Measurements from ENCODE around the gene PGM2. TPM values are rescaled to one million over a fixed set of nuclear protein-coding genes. Genes with fewer than 3 reads are reported as not detected.
"Not testable (repeated sequence)": the region's sequence is repeated elsewhere in the genome, so short reads cannot be mapped to it uniquely, and the experiment has no call there.

PGM2 gene
- 10 to 100 TPM; 42.2 to 67.0 TPM for total RNA-seq

DNA sequence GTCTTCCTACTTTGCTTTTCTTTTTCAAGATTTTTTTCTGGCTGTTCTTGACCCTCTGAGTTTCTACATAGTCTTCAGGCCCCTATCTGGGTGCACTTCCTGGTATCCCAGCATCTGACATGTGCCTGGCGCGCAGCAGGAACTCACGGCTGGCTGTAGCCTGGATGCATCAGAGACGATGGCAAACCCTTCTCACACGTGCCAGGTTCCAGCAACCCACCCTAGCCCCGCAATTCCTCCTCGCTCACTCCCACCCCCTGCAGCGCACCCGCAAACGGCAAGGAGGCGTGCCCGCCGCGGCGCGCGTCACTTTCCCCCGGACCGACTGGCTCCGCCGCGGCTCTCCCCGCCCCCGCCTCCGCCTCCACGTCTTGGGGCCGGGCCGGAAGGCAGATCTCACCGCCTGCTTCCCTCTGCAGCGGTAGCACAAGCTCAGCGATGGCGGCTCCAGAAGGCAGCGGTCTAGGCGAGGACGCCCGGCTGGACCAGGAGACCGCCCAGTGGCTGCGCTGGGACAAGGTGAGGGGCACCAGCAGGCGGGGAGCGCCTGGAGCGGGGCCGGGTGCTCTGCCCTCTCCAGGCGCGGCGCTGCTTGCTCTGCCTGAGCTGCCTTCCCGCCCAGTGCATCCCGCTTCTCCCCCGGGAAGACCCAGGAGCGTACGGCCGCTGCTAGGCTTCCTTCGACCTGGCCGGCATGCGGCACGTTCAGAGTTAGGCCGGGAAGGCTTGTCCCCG, at the start of gene PGM2:
Gene PGM2 (plus strand): TSS at position 392 of the 735 bp plus-strand sequence. CDS start 47 bp downstream, at position 439.
- peak within 1 kb of the TSS; percentile 95 for H3K27ac Mint-ChIP-seq
- peak; percentile 97 for ATAC-seq (replicated peaks)

DNA sequence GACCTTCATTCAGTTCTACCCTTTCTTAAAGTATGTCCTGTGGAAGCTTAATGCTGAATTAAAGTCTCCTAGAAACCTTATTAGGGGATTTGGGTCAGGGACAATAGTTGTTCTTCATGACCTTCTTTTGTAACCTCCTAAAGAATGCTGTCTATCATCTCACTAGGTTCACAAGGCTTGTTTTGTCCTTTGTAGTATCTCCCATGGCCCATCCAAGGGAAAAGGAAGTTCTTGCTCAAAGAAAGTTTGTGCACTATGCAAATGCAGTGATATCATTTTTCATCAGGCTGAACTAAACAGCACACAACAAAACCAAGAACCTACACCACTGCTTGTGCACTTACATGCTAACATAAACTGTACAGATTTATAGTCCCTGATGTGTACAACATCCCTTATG, 46.6 kb upstream of the PGM2 start:
- H3K36me3 Mint-ChIP-seq (ENCODE audit: low read depth) = no peaks in the 10 kb centered on the region
- no peak for ATAC-seq (replicated peaks)
- peaks cover 14% of the 10 kb centered on the region for H3K4me1 Mint-ChIP-seq
- H3K27ac Mint-ChIP-seq = peak overlapping the region; percentile 57
- no peaks in the 10 kb centered on the region for H3K27me3 Mint-ChIP-seq
- H3K4me3 Mint-ChIP-seq = peak overlapping the region; percentile 17
- peaks cover 7% of the 10 kb centered on the region for H3K9me3 Mint-ChIP-seq

More for the DNA sequence above, at the start of gene PGM2:
- H3K9me3 Mint-ChIP-seq = no peaks in the 10 kb centered on the region
- peaks cover 27% of the 10 kb centered on the region for H3K4me1 Mint-ChIP-seq
- peaks cover 36% of the 10 kb centered on the region for H3K36me3 Mint-ChIP-seq (ENCODE audit: low read depth)
- peak within 1 kb of the TSS; percentile 97 for H3K4me3 Mint-ChIP-seq
- no peaks in the 10 kb centered on the region for H3K27me3 Mint-ChIP-seq

DNA sequence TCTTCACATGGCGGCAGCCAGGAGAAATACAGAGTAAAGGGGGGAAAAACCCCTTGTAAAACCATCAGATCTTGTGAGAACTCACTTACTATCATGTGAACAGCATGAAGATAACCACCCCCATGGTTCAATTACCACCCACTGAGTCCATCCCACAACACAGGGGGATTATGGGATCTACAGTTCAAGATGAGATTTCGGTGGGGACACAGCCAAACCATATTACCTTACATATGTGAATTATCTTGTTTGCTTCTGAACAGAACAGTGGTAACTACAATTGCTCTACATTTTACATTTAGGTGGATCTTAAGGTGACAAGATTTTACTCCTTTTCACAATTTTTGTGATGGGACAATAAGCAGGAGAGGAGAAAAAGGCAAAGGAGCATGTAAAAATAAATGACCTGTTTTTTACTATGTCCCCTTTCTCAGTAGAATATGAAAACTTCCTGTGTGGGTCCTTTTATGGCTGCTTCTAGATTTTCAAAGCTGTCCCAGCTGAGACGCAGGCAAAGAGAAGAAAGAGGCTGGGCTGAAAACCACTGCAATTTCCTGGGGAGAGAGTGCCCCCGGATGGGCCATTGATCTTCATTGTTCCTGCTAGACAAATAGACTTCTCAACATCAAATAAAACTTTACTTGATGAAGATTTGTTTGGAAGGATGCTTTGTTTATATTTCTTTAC, 45.9 kb upstream of the PGM2 start:
- Mint-ChIP-seq H3K27me3 (no peaks in the 10 kb centered on the region), H3K36me3 (ENCODE audit: low read depth) (no peaks in the 10 kb centered on the region), H3K4me3 (peak overlapping the region; percentile 17), H3K27ac (peak overlapping the region; percentile 57), H3K9me3 (peaks cover 7% of the 10 kb centered on the region), H3K4me1 (peaks cover 14% of the 10 kb centered on the region)
- ATAC-seq (replicated peaks) = peak; percentile 50

DNA sequence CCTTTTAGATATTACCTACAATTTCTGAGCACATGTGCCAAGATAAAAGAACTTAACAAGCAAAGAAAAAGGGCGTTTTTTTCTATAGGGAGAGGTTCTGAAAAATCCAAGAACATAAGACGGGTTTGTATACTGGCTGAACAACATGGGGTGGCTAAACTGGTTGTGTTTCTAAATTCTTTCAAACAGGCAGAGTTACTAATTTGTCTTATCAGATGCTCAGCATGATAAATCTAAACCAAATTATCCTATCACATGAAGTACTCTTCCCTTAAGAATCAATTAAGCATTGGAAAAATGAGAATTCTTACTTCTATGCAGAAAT, 45.4 kb upstream of the PGM2 start:
- peak overlapping the region; percentile 17 for H3K4me3 Mint-ChIP-seq
- H3K9me3 Mint-ChIP-seq = peaks cover 7% of the 10 kb centered on the region
- H3K36me3 Mint-ChIP-seq (ENCODE audit: low read depth) = no peaks in the 10 kb centered on the region
- peak overlapping the region; percentile 57 for H3K27ac Mint-ChIP-seq
- no peak for ATAC-seq (replicated peaks)
- H3K4me1 Mint-ChIP-seq = peaks cover 14% of the 10 kb centered on the region
- H3K27me3 Mint-ChIP-seq = no peaks in the 10 kb centered on the region

DNA sequence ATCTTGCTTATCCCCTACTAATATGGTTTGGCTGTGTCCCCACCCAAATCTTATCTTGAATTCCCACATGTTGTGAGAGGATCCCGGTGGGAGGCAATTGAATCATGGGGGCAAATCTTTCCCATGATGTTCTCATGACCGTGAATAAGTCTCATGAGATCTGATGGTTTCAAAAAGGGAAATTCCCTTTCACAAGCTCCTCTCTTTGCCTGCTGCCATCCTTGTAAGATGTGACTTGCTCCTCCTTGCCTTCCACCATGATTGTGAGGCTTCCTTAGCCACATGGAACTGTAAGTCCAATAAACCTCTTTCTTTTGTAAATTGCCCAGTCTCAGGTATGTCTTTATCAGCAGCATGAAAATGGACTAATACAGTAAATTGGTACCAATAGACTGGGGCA, 40.2 kb upstream of the PGM2 start:
- H3K36me3 Mint-ChIP-seq (ENCODE audit: low read depth); H3K4me1 Mint-ChIP-seq; ATAC-seq (replicated peaks); H3K9me3 Mint-ChIP-seq; H3K27ac Mint-ChIP-seq; H3K4me3 Mint-ChIP-seq: not testable (repeated sequence)
- peaks cover 14% of the 10 kb centered on the region for H3K27me3 Mint-ChIP-seq

DNA sequence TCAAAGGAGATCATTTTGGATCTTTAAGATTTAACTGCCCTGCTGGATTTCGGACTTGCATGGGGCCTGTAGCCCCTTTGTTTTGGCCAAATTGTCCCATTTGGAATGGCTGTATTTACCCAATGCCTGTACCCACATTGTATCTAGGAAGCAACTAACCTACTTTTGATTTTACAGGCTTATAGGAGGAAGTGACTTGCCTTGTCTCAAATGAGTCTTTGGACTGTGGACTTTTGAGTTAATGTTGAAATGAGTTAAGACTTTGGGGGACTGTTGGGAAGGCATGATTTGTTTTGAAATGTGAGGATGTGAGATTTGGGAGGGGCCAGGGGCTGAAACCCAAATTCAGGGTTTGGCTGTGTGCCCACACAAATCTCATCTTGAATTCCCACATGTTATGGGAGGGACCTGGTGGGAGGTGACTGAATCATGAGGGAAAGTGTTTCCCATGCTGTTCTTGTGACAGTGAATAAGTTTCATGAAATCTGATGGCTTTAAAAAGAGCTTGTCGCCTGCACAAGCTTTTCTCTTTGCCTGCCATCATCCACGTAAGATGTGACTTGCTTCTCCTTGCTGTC, 38.5 kb upstream of the PGM2 start:
- H3K27ac Mint-ChIP-seq; H3K9me3 Mint-ChIP-seq; ATAC-seq (replicated peaks); H3K4me1 Mint-ChIP-seq; H3K36me3 Mint-ChIP-seq (ENCODE audit: low read depth); H3K4me3 Mint-ChIP-seq: not testable (repeated sequence)
- H3K27me3 Mint-ChIP-seq = peaks cover 14% of the 10 kb centered on the region

DNA sequence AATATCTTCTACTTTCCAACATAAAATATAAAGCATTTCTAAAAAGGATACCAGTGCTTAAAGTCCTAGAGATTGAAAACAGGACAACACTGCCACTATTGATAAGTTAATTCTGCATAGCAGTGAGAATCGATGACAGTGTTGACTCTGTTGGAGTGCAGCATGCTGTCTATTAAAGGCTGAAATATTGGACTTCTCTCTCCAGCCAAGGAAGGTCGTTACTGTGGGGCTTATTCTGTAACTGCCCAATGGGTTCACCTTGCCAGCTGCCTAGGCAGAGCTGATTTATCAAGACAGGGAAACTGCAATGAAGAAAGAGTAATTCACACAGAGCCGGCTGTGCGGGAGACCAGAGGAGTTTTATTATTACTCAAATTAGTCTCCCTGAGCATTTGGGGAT, 37.7 kb upstream of the PGM2 start:
- Mint-ChIP-seq H3K36me3 (ENCODE audit: low read depth) (no peaks in the 10 kb centered on the region), H3K27ac (no peak overlapping the region), H3K27me3 (peaks cover 14% of the 10 kb centered on the region), H3K4me1 (no peaks in the 10 kb centered on the region), H3K9me3 (peaks cover 5% of the 10 kb centered on the region), H3K4me3 (no peak overlapping the region)
- no peak for ATAC-seq (replicated peaks)

DNA sequence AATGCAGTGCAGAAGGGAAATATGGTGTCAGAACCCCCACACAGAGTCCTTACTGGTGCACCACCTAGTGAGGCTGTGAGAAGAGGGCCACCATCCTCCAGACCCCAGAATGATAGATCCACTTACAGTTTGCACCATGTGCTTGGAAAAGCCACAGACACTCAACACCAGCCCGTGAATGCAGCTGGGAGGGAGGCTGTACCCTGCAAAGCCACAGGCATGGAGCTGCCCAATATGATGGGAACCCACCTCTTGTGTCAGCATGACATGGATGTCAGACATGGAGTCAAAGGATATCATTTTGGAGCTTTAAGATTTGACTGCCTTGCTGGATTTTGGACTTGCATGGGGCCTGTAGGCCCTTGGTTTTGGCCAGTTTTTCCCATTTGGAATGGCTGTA, 34.2 kb upstream of the PGM2 start:
- H3K27me3 Mint-ChIP-seq = peaks cover 11% of the 10 kb centered on the region
- H3K36me3 Mint-ChIP-seq (ENCODE audit: low read depth) = no peaks in the 10 kb centered on the region
- H3K9me3 Mint-ChIP-seq = no peaks in the 10 kb centered on the region
- no peak overlapping the region for H3K4me3 Mint-ChIP-seq
- no peaks in the 10 kb centered on the region for H3K4me1 Mint-ChIP-seq
- H3K27ac Mint-ChIP-seq = no peak overlapping the region
- ATAC-seq (replicated peaks) = no peak

DNA sequence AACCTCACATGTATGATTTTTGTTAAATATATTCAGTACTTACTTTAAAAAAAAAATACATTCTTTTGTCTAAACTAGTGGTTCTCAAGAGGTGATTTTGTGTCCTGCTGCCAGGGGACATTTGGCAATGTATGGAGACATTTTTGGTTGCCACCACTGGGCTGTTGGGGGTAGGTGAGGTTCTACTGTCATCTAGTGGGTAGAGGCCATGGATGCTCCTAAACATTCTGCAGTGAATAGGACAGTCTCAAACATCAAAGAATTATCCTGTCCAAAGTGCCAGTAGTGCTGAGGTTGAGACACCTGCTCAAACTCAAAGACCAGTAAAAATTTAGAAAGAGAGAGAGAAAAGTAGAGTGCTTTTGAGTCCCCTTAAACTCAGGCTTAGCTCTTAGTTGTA, 32.9 kb upstream of the PGM2 start:
- Mint-ChIP-seq H3K9me3 (no peaks in the 10 kb centered on the region), H3K4me3 (no peak overlapping the region), H3K4me1 (no peaks in the 10 kb centered on the region), H3K27me3 (peaks cover 9% of the 10 kb centered on the region), H3K36me3 (ENCODE audit: low read depth) (no peaks in the 10 kb centered on the region), H3K27ac (no peak overlapping the region)
- ATAC-seq (replicated peaks) = no peak

DNA sequence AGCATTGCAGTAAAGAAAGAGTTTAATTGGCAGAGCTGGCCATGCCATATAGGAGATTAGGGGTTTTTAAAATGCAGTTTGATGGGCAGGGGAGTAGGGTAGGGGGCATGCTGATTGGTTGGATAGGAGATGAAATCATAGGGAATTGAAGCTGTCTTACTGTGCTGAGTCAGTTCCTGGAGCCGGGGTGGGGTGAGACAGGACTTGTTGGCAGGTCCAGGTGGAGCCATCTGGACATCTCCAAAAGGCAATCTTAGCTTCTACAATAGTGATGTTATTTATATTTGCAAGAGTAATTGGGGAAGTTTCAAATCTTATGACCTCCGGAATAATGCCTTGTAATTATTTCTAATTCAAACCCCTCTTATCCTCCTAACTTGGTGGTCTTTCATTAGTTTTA, 32.4 kb upstream of the PGM2 start:
- Mint-ChIP-seq H3K36me3 (ENCODE audit: low read depth) (no peaks in the 10 kb centered on the region), H3K27ac (no peak overlapping the region), H3K9me3 (no peaks in the 10 kb centered on the region), H3K4me3 (no peak overlapping the region), H3K27me3 (peaks cover 4% of the 10 kb centered on the region), H3K4me1 (no peaks in the 10 kb centered on the region)
- no peak for ATAC-seq (replicated peaks)

DNA sequence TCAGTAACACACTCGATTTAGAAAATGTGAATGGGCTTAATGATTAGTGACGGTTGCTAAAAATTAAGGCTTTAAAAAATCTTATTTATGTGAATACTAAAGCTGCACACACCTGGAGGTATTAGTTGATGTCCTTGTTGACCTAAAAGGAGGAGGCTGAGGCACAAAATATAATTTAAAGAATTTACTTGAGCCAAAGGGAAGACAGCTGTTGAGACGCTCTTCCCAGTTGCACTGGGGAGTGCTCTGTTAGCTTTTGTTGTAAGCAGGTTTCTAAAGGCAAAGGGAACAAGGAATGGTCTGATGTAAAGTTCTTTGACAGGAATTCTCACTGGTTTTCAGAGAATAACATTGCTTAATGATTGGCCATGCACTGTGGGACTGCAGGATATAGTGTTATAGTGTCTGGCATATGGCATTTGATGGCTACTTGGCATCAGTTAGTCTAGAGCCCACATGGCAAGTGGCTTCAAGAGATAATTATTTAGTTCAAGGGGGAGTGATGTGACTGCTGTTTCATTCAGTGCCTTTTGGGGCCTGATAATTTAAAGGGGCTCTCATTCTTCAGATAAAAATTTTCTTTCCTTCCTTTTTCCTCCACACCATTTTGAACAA, 30.8 kb upstream of the PGM2 start:
- no peak for ATAC-seq (replicated peaks)
- no peaks in the 10 kb centered on the region for H3K36me3 Mint-ChIP-seq (ENCODE audit: low read depth)
- H3K9me3 Mint-ChIP-seq = no peaks in the 10 kb centered on the region
- no peak overlapping the region for H3K27ac Mint-ChIP-seq
- peaks cover 3% of the 10 kb centered on the region for H3K27me3 Mint-ChIP-seq
- no peaks in the 10 kb centered on the region for H3K4me1 Mint-ChIP-seq
- H3K4me3 Mint-ChIP-seq = no peak overlapping the region

DNA sequence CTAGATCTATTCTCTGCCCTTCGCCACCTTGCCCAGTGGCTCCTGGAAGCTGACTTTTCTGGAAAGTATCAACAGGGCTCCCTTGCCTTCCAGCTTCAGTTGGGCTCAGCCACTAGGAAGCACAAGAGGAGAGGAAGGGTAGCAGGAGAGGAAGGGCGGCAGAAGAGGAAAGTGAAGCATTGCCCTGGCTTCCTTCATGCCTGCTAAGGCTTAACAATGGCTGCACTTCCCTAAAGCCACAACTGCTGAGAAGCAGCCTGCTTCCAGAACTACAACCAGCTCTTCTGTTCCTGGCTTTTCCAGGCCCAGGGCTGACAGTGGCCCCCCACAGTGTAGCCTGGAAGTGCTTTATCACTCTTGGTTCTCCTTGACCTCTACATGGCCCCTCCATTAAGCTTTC, 29.1 kb upstream of the PGM2 start:
- Mint-ChIP-seq H3K4me1 (no peaks in the 10 kb centered on the region), H3K36me3 (ENCODE audit: low read depth) (no peaks in the 10 kb centered on the region), H3K27me3 (peaks cover 3% of the 10 kb centered on the region), H3K27ac (no peak overlapping the region), H3K9me3 (no peaks in the 10 kb centered on the region), H3K4me3 (no peak overlapping the region)
- ATAC-seq (replicated peaks) = no peak

DNA sequence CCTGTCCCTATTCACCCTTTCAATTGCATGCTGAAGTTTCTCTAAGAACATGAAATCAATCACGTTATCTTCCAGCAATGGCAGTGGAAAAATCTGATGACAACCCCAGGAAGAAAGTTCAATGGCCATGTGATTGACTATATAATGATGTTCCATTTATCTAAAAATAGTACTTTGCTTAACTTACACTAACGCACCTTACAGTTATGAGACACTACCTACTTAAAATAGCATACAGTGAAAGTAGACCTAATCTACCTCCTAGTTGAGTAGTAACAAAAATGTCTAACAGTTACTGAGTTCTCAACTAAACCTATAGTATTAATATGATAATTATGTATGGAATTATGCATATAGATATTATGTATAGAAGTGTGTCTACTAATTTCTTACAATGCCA, 28.6 kb upstream of the PGM2 start:
- Mint-ChIP-seq H3K36me3 (ENCODE audit: low read depth) (no peaks in the 10 kb centered on the region), H3K27me3 (peaks cover 3% of the 10 kb centered on the region), H3K9me3 (no peaks in the 10 kb centered on the region), H3K4me1 (no peaks in the 10 kb centered on the region), H3K27ac (no peak overlapping the region), H3K4me3 (no peak overlapping the region)
- ATAC-seq (replicated peaks) = peak; percentile 61

DNA sequence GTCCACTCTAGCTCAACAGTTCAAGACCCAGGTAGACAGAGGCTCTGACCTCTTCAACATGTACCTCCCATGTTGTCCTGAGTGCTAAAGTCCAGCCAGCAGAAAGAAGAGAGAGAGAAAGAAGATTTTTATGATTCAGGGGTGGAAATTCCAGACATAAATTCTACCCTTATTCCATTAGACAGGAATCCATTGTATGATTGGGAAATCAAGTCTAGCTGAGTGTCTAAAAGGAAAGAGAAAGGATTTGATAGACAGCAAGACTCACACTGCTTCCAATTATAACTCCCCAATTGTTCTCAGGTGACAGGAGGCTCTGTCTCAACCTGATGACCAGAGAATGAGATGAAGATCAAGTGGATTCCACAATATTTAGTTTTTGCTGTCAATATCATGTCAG, 27.9 kb upstream of the PGM2 start:
- H3K27ac Mint-ChIP-seq = no peak overlapping the region
- no peak for ATAC-seq (replicated peaks)
- H3K4me1 Mint-ChIP-seq = no peaks in the 10 kb centered on the region
- H3K27me3 Mint-ChIP-seq = peaks cover 3% of the 10 kb centered on the region
- no peak overlapping the region for H3K4me3 Mint-ChIP-seq
- no peaks in the 10 kb centered on the region for H3K36me3 Mint-ChIP-seq (ENCODE audit: low read depth)
- H3K9me3 Mint-ChIP-seq = no peaks in the 10 kb centered on the region
